Measurements from ENCODE around the gene SLC35F1.

GRCh38 chr6:118313208-118313607 is 406.1 kb downstream of the SLC35F1 start:
- TF ChIP-seq HOXA7 (CRISPR knock-in tag; IDR thresholded peaks at IDR 0.05), result no peak
- TF ChIP-seq EP300 (IDR thresholded peaks at IDR 0.05), result no peak
- no peak for TF ChIP-seq HOXB13 (CRISPR knock-in tag; IDR thresholded peaks at IDR 0.05; ENCODE audit: low read depth)
- TF ChIP-seq POLR2AphosphoS2 (conservative IDR thresholded peaks at IDR 0.05; ENCODE audit: low read length), result no peak
- TF ChIP-seq CTCF (IDR thresholded peaks at IDR 0.05), result no peak
- TF ChIP-seq JUNB (IDR thresholded peaks at IDR 0.05), result no peak
- TF ChIP-seq EHMT2 (IDR thresholded peaks at IDR 0.05; ENCODE audit: low read depth), result no peak
- no peak for TF ChIP-seq HDAC2 (IDR thresholded peaks at IDR 0.05)
- no peak for TF ChIP-seq RARB (CRISPR knock-in tag; IDR thresholded peaks at IDR 0.05)
- no peak for TF ChIP-seq POLR2A (IDR thresholded peaks at IDR 0.05; ENCODE audit: low read length)
- no peak for TF ChIP-seq KDM1A (IDR thresholded peaks at IDR 0.05; ENCODE audit: low read depth)
- no peak for TF ChIP-seq ESRRA (IDR thresholded peaks at IDR 0.05; ENCODE audit: borderline replicate concordance, low read length)
- no peak for TF ChIP-seq RNF2 (IDR thresholded peaks at IDR 0.05; ENCODE audit: borderline replicate concordance, low read depth)
- TF ChIP-seq TFCP2L1 (CRISPR knock-in tag; IDR thresholded peaks at IDR 0.05), result no peak
